Mammary epithelial cell (primary cell): Measurements from ENCODE around the gene YJU2.

ENCODE experiments used
- EZH2 ChIP-seq: IDR thresholded peaks from 2 replicates; pipeline ENCODE4 v1.6.1; 2012; ENCODE audit warnings: low read length, inconsistent platforms, borderline replicate concordance
- TF ChIP-seq, protein P1 (sequence below), 2 donors: IDR thresholded peaks in 1 of 2; conservative IDR thresholded peaks in 1 of 2; 2 replicates each; pipeline ENCODE4 v1.5.1; 2011 to 2012; ENCODE audit warnings: inconsistent platforms in 2 of 2, low read length in 2 of 2, mild to moderate bottlenecking in 2 of 2, control low read depth in 1 of 2, low read depth in 1 of 2; ENCODE audit not compliant: insufficient read depth in 1 of 2; ENCODE audit errors: extremely low read depth in 1 of 2

DNA sequence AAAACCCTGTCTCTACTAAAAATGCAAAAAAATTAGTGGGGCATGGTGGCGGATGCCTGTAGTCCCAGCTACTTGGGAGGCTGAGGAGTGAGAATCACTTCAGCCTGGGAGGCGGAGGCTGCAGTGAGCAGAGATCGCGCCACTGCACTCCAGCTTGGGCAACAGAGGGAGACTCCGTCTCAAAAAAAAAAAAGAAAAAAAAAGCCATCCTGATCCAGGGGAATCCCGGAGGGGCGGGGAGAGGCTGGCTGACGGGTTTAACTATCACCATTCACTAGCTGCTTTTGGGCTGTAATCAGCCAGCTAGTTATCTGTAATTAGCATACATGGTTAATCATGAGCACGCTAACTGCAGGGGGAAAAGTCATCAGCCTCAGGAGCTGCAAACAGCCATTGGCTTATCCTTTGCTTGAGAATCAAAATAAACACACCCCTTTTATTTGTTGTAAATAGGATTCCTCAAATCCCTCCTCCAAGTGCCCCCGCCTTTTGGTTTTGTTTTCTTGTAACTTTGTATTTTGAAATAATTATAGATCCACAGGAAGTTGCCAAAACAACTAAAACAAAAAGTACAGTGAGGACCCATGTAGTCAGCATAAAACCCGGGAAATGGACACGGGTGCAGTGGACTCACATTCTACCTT, 67.1 kb downstream of the YJU2 start:
- TF ChIP-seq, protein P1, sequence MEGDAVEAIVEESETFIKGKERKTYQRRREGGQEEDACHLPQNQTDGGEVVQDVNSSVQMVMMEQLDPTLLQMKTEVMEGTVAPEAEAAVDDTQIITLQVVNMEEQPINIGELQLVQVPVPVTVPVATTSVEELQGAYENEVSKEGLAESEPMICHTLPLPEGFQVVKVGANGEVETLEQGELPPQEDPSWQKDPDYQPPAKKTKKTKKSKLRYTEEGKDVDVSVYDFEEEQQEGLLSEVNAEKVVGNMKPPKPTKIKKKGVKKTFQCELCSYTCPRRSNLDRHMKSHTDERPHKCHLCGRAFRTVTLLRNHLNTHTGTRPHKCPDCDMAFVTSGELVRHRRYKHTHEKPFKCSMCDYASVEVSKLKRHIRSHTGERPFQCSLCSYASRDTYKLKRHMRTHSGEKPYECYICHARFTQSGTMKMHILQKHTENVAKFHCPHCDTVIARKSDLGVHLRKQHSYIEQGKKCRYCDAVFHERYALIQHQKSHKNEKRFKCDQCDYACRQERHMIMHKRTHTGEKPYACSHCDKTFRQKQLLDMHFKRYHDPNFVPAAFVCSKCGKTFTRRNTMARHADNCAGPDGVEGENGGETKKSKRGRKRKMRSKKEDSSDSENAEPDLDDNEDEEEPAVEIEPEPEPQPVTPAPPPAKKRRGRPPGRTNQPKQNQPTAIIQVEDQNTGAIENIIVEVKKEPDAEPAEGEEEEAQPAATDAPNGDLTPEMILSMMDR (conservative IDR thresholded peaks at IDR 0.05 in 1 of 2, IDR thresholded peaks at IDR 0.05 in 1 of 2; ENCODE audit: extremely low read depth in 1 of 2, insufficient read depth in 1 of 2, low read depth in 1 of 2, low read length in 2 of 2): no peak
- no peak for TF ChIP-seq EZH2
